HG03175 (cell line): ENCODE data around the gene MTHFD2L.
"Not testable (repeated sequence)": the region's sequence is repeated elsewhere in the genome, so short reads cannot be mapped to it uniquely, and the experiment has no call there.

ENCODE experiments used
- ATAC-seq: cut with Tn5 transposase; IDR thresholded peaks from one replicate; pipeline ENCODE4 v1.9.1; 2021; ENCODE audit warnings: mild to moderate bottlenecking, moderate library complexity; ENCODE audit not compliant: unreplicated experiment

The MTHFD2L gene

DNA sequence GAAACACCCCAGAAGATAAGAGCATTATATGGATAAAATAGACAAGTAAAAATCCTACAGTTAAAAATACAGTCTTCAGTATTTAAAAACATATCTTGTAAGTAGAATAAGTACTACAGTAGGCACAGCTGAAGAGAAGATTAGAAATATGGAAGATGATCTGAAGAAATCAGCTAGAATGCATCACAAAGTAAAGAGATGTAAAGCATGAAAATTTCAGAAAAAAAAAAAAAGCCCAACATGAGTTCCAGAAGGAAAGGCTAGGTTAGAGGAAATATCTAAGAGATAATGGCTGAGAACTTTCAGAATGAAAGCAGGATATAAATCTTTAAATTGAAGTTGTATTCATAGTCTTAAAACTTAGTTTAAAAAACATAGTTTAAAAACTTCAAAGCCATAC, 171.4 kb downstream of the MTHFD2L start:
- ATAC-seq = no peak

DNA sequence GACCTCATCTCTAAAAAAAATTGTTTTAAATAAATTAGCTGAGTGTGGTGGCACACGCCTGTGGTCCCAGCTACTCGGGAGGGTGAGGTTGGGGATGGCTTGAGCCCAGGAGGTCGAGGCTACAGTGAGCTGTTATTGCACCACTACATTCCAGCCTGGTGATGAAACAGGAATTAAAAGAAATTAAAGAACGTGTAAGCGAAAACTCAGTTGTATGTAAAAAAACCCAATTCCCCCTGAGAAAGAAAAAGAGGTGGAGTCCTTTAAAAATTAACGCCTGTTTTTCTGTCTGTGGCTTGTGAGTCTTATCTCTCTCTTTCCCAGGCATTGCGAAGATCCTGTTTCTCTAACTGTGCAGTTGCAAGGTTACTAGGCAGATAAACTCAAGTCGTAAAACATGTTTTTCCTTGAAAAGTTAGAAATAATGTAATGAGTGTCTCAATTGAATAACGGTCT, 172.4 kb downstream of the MTHFD2L start:
- no peak for ATAC-seq

DNA sequence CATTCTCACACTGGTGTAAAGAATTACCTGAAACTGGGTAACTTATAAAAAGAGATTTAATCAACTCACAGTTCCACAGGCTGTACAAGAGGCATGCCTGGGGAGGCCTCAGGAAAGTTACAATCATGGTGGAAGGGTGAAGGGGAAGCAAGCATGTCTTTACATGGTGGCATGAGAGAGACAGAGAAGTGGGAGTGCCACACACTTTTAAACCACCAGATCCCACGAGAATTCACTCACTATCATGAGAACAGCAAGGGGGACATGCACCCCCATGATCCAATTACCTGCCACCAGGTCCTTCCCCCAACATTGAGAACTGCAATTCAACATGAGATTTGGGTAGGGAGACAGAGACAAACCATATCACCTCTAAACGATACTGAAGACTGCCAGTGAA, 173.3 kb downstream of the MTHFD2L start:
- no peak for ATAC-seq

DNA sequence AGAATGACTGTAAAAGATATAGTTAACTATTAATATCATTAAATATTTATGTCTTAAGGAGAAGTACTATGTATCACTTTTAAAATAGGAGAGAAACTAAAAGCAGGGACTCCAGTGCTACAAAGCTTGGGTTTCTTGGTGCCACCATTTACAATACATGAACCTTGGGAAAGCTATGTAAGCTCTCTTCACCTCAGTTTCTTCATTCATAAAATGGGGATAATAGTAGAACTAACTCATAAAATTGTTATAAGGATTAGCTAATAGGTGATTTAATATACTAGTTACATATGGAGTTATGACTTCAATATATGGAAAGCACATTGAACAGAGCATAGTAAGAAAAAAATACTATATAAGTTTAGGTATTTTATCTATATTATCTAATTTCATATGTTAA, 174.0 kb downstream of the MTHFD2L start:
- no peak for ATAC-seq

DNA sequence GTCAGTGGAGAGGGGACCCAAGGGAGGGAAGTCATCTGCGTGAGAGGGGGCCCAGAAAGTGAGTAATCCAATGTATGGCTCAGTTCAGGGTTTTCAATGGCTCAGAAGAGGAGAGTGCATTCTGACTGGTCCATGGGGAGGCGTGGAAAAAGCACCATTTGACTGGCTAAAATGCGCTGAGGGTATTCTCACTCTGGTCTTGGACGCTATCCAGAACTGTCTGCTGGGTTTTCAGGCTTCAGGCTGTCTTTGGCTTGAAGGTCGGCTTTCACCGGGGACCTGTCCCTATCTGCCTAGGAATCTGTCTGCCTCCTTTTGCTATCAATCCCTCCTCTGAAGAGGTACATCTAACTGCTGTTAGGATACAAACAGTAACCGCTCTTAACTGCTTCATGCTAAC, 176.7 kb downstream of the MTHFD2L start:
- ATAC-seq = no peak

DNA sequence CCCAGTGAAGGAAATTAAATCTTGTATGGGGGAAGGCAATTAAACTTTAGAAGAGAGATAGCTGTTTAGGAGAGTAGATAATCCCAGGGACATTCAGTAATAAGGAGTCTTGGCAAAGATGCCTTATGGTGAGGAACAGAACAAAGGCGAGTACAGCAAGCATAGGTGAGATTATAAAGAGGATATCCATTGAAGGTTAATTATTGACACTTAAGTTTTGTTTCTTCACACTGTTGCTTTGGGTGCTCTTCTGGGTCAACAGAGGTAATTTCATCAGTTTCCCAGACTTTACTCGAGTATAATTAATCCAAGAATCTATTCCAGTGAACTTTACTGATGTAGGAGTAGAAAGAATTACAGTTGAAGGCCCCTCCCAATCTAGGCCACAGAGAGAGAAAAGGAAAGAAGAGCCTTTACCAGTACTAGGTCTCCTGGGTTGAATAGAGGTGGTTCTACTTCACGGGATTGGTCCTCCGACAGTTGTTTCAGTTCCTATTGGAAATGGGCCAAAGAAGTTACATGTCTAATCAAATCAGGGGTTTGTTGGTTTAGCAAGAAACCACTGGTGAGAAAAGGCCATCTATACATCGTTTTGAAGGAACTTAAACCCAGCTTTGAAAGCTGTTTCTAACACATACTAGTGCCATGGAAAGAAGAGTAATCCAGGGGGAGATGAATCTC, 177.6 kb downstream of the MTHFD2L start:
- ATAC-seq = peak; percentile 94

DNA sequence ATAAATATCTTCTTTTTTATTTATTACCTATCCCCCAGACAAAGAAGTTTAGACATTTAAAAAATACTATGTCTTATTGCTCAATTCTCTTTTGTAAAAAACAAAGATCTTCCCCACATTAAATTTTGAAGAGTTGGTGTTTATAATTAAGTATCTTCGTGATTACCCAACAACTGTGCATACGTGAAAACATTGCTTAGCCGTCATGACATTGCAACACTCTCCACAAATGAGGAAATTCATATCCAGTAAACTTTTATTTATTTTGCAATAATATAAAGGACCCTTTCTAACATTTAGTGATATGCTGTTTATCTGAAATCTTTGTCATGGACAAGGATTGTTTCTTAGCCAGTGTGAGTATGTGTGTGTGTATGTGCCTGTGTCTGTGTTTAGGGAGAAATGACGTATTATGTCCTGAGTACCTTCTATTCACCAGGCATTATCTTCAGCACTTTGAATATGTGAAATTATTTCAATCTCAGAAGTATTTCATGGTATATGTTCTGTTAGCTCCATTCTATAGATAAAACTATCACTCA, 180.9 kb downstream of the MTHFD2L start:
- ATAC-seq = no peak

DNA sequence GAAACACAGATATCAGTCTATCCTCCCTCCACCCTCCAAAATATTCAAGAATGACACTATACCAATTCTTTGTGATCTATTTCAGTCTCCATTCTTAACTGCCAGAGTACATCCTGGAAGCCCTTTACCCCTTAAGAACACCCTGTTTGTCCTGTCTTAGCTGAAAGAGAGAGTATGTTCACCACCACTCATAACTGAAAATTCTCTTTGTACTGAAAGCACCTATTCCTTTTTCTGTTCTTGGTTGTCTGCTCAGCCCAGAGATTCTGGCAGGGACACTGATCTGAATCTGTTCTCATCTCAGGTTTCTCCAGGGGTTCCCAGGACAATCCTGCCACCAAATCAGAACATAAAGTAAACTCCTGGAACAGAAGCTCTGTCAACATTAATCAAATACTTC, 181.6 kb downstream of the MTHFD2L start:
- no peak for ATAC-seq

DNA sequence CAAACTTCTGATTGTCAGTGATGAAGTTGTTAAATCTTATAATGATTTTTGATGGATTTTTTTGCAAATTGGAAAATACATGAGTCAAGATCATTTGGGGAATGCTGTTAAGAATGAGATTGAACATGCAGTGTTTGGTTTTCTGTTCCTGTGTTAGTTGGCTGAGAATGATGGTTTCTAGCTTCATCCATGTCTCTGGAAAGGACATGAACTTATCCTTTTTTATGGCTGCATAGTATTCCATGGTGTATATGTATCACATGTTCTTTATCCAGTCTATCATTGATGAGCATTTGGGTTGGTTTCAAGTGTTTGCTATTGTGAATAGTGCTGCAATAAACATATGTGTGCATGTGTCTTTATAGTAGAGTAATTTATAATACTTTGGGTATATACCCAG, 182.5 kb downstream of the MTHFD2L start:
- ATAC-seq = not testable (repeated sequence)

DNA sequence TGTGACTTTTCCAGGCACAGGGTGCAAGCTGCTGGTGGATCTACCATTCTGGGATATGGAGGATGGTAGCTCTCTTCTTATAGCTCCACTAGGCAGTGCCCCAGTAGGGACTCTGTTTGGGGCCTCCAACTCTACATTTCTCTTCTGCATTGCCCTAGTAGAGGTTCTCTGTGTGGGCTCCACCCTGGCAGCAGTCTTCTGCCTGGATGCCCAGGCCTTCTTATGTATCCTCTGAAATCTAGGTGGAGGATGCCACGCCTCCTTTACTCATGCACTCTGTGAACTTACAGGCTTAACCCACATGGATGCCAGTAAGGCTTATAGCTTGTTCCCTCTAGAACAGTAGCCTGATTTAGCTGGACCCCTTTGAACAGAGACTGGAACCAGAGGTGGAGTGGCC, 186.1 kb downstream of the MTHFD2L start:
- no peak for ATAC-seq
